HL-60 (cell line): ENCODE results near the gene PPP6C.

Experiments
- DNase-seq, 2 experiments: peaks; one replicate each; pipeline ENCODE4 v3.0.0-alpha.2; 2010 to 2020; ENCODE audit warnings: low read depth in 1 of 2, low spot score in 1 of 2
- H3K27ac ChIP-seq: fragments of 250-450 bp; sonication (Bioruptor Pico); replicated peaks from 2 replicates; pipeline ENCODE4 v1.5.1; 2020; ENCODE audit warnings: mild to moderate bottlenecking, moderate library complexity
- H3K27me3 ChIP-seq: fragments of 250-450 bp; sonication (Bioruptor Pico); 2 replicates; pipeline ENCODE4 v1.5.1; 2021; ENCODE audit warnings: mild to moderate bottlenecking, moderate library complexity; ENCODE audit not compliant: insufficient read depth, poor library complexity, severe bottlenecking
- H3K4me3 ChIP-seq: replicated peaks from 2 replicates; pipeline ENCODE4 v1.5.1; 2011; ENCODE audit warnings: mild to moderate bottlenecking, control low read depth, low read length; ENCODE audit not compliant: insufficient read depth
- CTCF ChIP-seq: IDR thresholded peaks from one replicate; pipeline ENCODE4 v1.5.1; 2011; ENCODE audit warnings: low read length, control low read depth, inconsistent platforms; ENCODE audit not compliant: insufficient read depth
- GABPA ChIP-seq: IDR thresholded peaks from 2 replicates; pipeline ENCODE4 v1.6.1; 2012; ENCODE audit warnings: low read depth
- POLR2AphosphoS5 ChIP-seq: IDR thresholded peaks from 2 replicates; pipeline ENCODE4 v1.6.1; 2012; ENCODE audit warnings: low read depth
- SPI1 ChIP-seq: IDR thresholded peaks from 2 replicates; pipeline ENCODE4 v1.6.1; 2012; ENCODE audit warnings: low read depth, mild to moderate bottlenecking, borderline replicate concordance
- TF ChIP-seq, protein P1 (sequence below): IDR thresholded peaks from 2 replicates; pipeline ENCODE4 v1.6.1; 2012; ENCODE audit warnings: low read depth; ENCODE audit not compliant: insufficient replicate concordance

Gene PPP6C

DNA sequence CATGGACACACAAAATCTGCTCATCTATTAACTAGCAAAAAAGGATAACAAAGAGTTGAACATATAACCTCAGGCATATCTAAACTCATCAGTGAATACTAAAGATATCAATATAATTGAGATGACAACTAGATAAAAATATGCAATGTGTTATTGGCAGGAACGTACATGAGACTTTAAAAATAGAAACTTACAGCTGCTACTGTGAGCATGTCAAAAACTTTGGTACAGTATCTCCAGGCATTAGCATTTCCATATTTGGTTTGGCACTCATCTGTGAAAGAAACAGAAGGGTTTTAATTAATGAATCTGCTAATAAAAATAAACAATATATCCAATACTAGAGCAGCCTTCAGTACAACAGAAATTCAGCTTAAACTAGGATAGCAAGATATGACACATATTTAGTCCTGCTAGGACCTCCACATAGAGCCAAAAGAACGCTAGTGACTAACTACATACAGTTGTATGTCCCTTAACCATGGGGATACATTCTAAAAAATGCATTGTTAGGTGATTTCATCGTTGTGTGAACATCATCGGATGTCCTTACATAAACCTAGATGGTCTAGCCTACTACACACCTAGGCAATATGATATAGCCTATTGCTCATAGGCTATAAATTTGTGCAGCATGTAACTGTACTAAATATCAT lies 35.8 kb downstream of the PPP6C start:
- TF ChIP-seq, protein P1, sequence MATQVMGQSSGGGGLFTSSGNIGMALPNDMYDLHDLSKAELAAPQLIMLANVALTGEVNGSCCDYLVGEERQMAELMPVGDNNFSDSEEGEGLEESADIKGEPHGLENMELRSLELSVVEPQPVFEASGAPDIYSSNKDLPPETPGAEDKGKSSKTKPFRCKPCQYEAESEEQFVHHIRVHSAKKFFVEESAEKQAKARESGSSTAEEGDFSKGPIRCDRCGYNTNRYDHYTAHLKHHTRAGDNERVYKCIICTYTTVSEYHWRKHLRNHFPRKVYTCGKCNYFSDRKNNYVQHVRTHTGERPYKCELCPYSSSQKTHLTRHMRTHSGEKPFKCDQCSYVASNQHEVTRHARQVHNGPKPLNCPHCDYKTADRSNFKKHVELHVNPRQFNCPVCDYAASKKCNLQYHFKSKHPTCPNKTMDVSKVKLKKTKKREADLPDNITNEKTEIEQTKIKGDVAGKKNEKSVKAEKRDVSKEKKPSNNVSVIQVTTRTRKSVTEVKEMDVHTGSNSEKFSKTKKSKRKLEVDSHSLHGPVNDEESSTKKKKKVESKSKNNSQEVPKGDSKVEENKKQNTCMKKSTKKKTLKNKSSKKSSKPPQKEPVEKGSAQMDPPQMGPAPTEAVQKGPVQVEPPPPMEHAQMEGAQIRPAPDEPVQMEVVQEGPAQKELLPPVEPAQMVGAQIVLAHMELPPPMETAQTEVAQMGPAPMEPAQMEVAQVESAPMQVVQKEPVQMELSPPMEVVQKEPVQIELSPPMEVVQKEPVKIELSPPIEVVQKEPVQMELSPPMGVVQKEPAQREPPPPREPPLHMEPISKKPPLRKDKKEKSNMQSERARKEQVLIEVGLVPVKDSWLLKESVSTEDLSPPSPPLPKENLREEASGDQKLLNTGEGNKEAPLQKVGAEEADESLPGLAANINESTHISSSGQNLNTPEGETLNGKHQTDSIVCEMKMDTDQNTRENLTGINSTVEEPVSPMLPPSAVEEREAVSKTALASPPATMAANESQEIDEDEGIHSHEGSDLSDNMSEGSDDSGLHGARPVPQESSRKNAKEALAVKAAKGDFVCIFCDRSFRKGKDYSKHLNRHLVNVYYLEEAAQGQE = no peak
- TF ChIP-seq SPI1 (no peak), CTCF (no peak), GABPA (no peak), POLR2AphosphoS5 (no peak)
- Histone ChIP-seq H3K27me3 (no peaks in the 10 kb centered on the region), H3K4me3 (no peak overlapping the region), H3K27ac (no peak overlapping the region)
- DNase-seq = no peak

- no peak for DNase-seq
- H3K4me3 ChIP-seq = no peak overlapping the region
- TF ChIP-seq GABPA = no peak
- TF ChIP-seq POLR2AphosphoS5 = no peak
- TF ChIP-seq SPI1 = no peak
- no peak for TF ChIP-seq CTCF
- TF ChIP-seq, protein P1 = no peak
- no peak overlapping the region for H3K27ac ChIP-seq
- no peaks in the 10 kb centered on the region for H3K27me3 ChIP-seq
These were observed 37.9 kb downstream of the PPP6C start for GRCh38 chr9:125151730-125152129.

GRCh38 chr9:125150349-125151245 lies 39.0 kb downstream of the PPP6C start:
- DNase-seq = no peak
- TF ChIP-seq GABPA = no peak
- no peak for TF ChIP-seq SPI1
- no peak overlapping the region for H3K4me3 ChIP-seq

DNA sequence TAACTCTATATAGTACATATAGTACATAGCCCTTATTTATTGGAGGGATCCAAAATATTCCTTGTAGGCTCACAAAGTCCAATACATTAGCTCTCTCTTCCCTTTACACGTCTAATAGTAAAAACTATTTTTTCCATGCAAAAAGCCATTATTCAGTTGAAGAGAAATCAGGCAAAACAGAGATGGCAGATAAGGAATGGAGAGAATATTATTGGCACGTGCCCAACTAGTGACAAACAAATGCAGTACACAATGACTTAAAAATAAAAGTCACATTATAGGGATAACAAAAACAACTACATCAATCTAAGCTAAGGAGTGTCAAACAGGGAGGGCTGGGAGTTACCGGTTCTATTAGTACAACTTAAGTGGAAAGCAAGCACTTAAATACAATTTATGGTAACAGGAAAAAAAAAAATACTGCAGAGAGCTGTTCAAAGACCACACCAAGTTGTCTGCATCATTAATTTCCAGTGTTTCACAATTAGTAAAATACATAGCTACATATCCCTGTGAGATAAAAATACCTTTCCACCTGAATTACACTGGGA lies 42.1 kb downstream of the PPP6C start:
- DNase-seq = no peak
- no peak for TF ChIP-seq SPI1
- TF ChIP-seq CTCF = no peak
- no peak for TF ChIP-seq POLR2AphosphoS5
- TF ChIP-seq GABPA = no peak
- TF ChIP-seq, protein P1 = no peak

More at GRCh38 chr9:125150349-125151245, 39.0 kb downstream of the PPP6C start:
- Histone ChIP-seq H3K27me3 (no peaks in the 10 kb centered on the region), H3K27ac (no peak overlapping the region)

More for the DNA sequence above, 42.1 kb downstream of the PPP6C start:
- no peaks in the 10 kb centered on the region for H3K27me3 ChIP-seq
- H3K4me3 ChIP-seq = no peak overlapping the region
- no peak overlapping the region for H3K27ac ChIP-seq
